Activated naive CD4-positive, alpha-beta T cell treated with anti-CD3 and anti-CD28 coated beads for 36 hours (primary cell): ENCODE measurements around the gene ANGPTL2. TPM values are rescaled to one million over a fixed set of nuclear protein-coding genes. Genes with fewer than 3 reads are reported as not detected.
"Not testable (repeated sequence)": the region's sequence is repeated elsewhere in the genome, so short reads cannot be mapped to it uniquely, and the experiment has no call there.

Experiments used
- CTCF ChIA-PET: fragments of 350-600 bp; sonication (Branson Sonifier 250); formaldehyde crosslinking; loops from one replicate; lab custom pipeline; 2021; ENCODE audit warnings: antibody characterized with exemption; lab: Charles Lee
- DNase-seq: peaks from one replicate; pipeline ENCODE4 v3.0.0-alpha.2; 2020
- H3K27ac Mint-ChIP-seq: one replicate; pipeline ENCODE4 v1.8.0; 2021; ENCODE audit warnings: mild to moderate bottlenecking, mixed read lengths
- H3K27me3 Mint-ChIP-seq: one replicate; pipeline ENCODE4 v1.8.0; 2021; ENCODE audit warnings: low read depth, mixed read lengths
- H3K36me3 Mint-ChIP-seq: one replicate; pipeline ENCODE4 v1.8.0; 2021; ENCODE audit warnings: low read depth, mixed read lengths
- H3K4me1 Mint-ChIP-seq: one replicate; pipeline ENCODE4 v1.8.0; 2021; ENCODE audit warnings: low read depth, mixed read lengths
- H3K4me3 Mint-ChIP-seq: one replicate; pipeline ENCODE4 v1.8.0; 2021; ENCODE audit warnings: mild to moderate bottlenecking, moderate library complexity, mixed read lengths
- H3K9me3 Mint-ChIP-seq: one replicate; pipeline ENCODE4 v1.8.0; 2021; ENCODE audit warnings: mixed read lengths
- intact Hi-C: fragments of 100-400 bp; cut with micrococcal nuclease; formaldehyde crosslinking; loops from one replicate; pipeline ENCODE4 v1.15.1; 2023
- total RNA-seq, 2 experiments: library from RNA; stranded (reverse); gene quantifications; one replicate each; pipeline ENCODE4 v1.2.3, GENCODE V29; 2021

Gene ANGPTL2, protein sequence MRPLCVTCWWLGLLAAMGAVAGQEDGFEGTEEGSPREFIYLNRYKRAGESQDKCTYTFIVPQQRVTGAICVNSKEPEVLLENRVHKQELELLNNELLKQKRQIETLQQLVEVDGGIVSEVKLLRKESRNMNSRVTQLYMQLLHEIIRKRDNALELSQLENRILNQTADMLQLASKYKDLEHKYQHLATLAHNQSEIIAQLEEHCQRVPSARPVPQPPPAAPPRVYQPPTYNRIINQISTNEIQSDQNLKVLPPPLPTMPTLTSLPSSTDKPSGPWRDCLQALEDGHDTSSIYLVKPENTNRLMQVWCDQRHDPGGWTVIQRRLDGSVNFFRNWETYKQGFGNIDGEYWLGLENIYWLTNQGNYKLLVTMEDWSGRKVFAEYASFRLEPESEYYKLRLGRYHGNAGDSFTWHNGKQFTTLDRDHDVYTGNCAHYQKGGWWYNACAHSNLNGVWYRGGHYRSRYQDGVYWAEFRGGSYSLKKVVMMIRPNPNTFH
- total RNA-seq, result not detected

DNA sequence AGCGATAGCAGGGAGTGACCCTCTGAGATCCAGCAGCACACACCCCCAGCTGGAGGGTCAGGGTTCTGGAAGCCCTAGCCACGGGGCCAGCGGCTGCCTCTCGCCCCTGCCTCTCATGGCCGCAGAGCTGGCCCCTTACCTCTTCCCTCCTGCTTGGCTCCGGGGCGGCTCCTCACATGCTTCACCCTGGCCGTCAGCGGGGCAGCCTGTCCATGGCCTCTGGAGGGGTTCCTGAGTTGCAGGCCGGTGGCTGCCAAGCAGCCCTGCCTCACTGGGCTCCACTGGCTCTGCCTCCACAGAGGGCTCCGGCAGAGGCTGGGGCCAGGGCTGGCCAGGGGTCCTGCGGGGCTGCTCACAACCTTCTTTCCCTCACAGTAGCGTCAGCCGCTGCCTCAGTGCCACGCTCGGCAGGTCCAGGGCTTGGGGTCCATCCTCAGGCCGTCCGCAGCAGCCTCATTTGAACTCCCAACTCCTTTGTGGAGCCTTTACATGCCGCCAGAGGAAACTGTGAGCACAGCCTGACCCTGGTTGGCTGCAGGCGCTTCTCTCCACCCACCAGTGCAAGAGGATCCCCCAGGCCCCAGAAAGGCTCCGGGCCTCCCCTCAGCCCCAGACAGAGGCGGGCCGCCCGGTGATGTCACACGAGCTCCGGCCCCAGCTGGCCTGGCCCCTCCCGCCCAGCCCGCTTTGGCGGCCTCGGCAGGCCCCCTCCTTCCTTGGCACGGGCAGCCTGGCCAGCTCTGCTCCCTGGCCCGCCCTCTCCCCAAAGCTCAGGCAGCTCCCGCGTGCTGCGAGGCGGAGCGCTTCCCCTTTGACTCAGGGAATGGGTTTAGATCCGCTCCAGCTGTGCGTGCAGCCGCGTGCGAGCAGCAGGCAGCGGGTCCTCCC is at the start of gene ANGPTL2:
Gene ANGPTL2, minus strand, starts transcription at position 460 of the 888 bp plus-strand sequence. CDS start 13,904 bp downstream, outside the sequence.
- Mint-ChIP-seq H3K36me3 (no peaks in the 10 kb centered on the region), H3K27ac (no peak within 1 kb of the TSS), H3K27me3 (peaks cover 31% of the 10 kb centered on the region), H3K9me3 (no peaks in the 10 kb centered on the region), H3K4me1 (peaks cover 7% of the 10 kb centered on the region), H3K4me3 (no peak within 1 kb of the TSS)
- CTCF ChIA-PET, result interaction anchor here (1.3 kb wide), 1 partner anchor 182 kb away, joined by 5 read pairs; no protein-coding TSS in a partner anchor
- intact Hi-C loops, result no loop called here
- DNase-seq, result peak; percentile 56

DNA sequence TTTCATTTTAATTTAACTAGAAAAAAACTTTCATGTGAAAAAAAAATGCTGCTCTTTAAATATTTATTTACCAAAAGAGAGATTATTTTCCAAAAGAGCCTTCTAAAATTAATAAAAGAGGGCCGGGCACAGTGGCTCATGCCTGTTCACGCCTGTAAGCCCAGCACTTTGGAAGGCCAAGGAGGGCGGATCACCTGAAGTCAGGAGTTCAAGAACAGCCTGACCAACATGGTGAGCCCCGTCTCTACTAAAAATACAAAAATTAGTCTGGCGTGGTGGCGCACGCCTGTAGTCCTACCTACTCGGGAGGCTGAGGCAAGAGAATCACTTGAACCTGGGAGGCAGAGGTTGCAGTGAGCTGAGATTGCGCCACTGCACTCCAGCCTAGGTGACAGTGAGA is 48.9 kb upstream of the ANGPTL2 start:
- H3K27me3 Mint-ChIP-seq, intact Hi-C loops, H3K4me1 Mint-ChIP-seq, H3K4me3 Mint-ChIP-seq, H3K9me3 Mint-ChIP-seq, H3K27ac Mint-ChIP-seq, DNase-seq, CTCF ChIA-PET, H3K36me3 Mint-ChIP-seq: not testable (repeated sequence)

DNA sequence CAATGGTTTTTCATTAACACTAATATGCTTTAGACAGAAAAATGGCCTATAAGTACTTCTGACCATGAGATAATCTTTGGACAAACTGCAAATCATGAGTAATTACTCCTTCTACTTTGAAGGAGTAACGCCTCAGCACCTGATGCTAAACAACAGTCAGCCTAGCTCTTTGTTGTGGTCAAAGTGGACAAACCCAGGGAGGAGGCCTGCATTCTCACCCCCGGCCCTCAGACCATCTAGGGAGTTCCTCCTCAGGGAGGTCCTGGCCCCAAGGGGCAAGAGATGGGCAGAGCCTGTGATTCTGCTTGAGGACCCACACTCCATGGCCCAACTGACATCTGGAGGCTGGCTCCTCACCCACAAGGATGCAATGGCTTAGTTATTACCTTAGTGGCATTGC is 48.2 kb upstream of the ANGPTL2 start:
- CTCF ChIA-PET, result interaction anchor here (1.3 kb wide), 1 partner anchor 28 kb away, joined by 4 read pairs; no protein-coding TSS in a partner anchor
- H3K27me3 Mint-ChIP-seq, result no peaks in the 10 kb centered on the region
- intact Hi-C loops, result no loop called here
- no peaks in the 10 kb centered on the region for H3K4me1 Mint-ChIP-seq
- H3K4me3 Mint-ChIP-seq, result no peak overlapping the region
- no peak overlapping the region for H3K27ac Mint-ChIP-seq
- DNase-seq, result no peak
- H3K9me3 Mint-ChIP-seq, result no peaks in the 10 kb centered on the region
- H3K36me3 Mint-ChIP-seq, result no peaks in the 10 kb centered on the region

DNA sequence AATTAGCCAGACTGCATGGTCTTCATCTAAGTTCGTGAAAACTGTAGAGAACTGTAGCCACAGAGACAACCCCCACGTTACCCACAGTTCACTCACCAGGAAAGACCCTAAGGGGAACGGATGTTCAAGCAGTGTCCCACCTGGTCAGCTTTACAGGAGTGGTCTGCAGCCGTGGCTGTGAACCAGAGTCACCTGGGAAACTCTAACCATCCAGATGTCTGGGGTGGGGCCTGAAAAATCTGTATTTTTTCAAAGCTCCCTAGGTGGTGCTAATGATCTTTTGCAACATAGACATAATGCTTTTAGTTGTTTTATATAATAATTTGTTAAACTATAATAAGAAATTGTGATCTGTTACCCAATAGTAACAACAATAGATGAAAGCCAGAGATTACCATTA is 47.7 kb upstream of the ANGPTL2 start:
- Mint-ChIP-seq H3K4me1 (no peaks in the 10 kb centered on the region), H3K9me3 (no peaks in the 10 kb centered on the region)

DNA sequence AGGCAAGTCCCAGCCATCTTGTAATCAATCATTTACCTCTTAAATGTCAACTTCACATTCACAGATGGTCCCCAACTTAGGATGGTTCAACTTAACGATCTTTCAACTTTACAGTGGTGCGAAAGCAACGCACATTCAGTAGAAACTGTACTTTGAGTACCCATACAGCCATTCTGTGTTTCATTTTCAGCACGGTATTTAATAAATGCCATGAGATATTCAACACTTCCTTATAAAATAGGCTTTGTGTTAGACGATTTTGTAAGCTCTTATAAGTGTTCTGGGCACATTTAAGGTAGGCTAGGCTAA is 47.1 kb upstream of the ANGPTL2 start:
- H3K4me1 Mint-ChIP-seq, result no peaks in the 10 kb centered on the region
- no peak overlapping the region for H3K4me3 Mint-ChIP-seq
- no peaks in the 10 kb centered on the region for H3K27me3 Mint-ChIP-seq
- H3K9me3 Mint-ChIP-seq, result no peaks in the 10 kb centered on the region
- intact Hi-C loops, result no loop called here
- DNase-seq, result no peak
- CTCF ChIA-PET, result no interaction called here
- H3K36me3 Mint-ChIP-seq, result no peaks in the 10 kb centered on the region
- H3K27ac Mint-ChIP-seq, result no peak overlapping the region

More for the DNA sequence above, 47.7 kb upstream of the ANGPTL2 start:
- no peak overlapping the region for H3K4me3 Mint-ChIP-seq
- no peak overlapping the region for H3K27ac Mint-ChIP-seq
- no peak for DNase-seq
- intact Hi-C loops, result no loop called here
- CTCF ChIA-PET, result interaction anchor here (1.3 kb wide), 1 partner anchor 28 kb away, joined by 4 read pairs; no protein-coding TSS in a partner anchor
- H3K27me3 Mint-ChIP-seq, result no peaks in the 10 kb centered on the region
- H3K36me3 Mint-ChIP-seq, result no peaks in the 10 kb centered on the region

DNA sequence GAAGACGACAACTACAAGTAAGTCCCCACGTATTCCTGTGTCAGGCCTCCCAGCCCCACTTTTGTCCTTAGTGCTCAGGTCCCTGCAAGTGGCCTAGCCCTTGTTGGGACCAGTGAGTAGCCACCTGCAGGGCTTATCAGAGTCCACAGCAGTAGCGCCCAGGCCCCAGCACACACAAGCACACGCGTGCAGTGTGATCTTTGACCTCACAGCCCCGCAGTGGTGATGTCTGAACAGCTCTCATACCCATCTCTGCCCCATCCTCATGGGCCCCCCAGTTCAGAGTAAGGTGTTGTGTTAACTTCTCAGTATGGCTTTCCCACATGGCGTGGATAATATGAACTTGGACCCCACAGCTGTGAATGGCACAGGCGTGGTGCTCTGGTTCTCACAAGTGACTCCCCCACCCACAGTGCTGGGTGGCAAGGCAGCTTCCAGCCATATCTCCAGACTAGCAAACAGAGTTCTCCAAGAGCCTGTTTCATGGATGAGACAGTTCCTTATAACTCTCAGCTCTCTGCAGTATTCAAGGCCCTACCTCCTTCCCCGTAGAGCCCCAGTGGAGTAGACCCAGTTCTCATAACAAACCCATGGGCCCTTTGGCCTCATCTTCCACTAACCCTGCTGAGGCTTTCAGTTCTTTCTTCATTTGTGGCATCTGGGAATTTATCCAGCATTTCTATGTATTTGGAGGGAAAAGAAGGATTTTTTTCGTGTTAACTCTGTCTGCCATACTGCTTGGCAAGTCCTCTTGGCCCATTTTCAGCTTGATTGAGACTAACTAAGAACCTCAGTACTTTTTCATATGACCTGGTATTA is 46.5 kb upstream of the ANGPTL2 start:
- Mint-ChIP-seq H3K27me3 (no peaks in the 10 kb centered on the region), H3K27ac (no peak overlapping the region), H3K4me1 (no peaks in the 10 kb centered on the region), H3K36me3 (no peaks in the 10 kb centered on the region), H3K4me3 (no peak overlapping the region), H3K9me3 (no peaks in the 10 kb centered on the region)
- intact Hi-C loops, result no loop called here
- no peak for DNase-seq
- CTCF ChIA-PET, result interaction anchor here (1.0 kb wide), 1 partner anchor 15 kb away, joined by 3 read pairs; no protein-coding TSS in a partner anchor

DNA sequence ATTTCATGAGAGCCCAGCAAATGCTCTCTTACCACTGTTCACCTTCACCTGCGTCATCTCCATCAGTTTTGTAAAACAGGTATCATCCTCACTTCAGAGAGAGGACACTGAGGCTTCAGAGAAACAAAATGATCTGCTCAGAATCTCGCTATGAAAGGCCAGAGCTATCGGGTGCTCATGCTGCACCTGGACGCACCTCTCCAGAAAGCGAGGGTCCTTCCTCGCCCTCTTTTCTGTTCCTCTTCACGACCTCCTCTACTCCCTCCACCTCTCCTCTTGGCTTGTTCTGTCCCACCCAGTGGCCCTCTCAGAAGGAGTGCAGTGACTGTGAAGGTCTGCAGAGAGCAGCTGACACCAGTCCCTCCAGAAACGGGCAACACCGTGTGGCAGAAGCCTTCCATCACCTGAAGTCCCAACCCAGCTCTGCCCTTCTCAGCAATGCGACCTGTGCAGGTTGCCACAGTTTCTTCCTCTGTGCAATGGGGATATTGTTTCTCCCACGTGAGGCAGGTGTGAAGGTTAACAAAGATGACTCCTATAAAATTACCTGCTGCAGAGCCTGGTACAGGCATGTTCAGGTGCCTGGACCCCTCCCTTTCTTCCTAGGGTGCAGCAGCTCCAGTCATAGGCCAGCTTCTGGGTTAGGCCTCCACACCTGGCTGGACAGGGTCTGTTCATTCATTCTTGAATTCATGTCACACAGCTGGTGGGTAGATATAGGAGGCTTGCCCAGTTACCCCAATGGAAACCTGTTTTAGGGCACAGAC is 45.3 kb upstream of the ANGPTL2 start:
- Mint-ChIP-seq H3K27ac (no peak overlapping the region), H3K36me3 (no peaks in the 10 kb centered on the region), H3K9me3 (no peaks in the 10 kb centered on the region), H3K27me3 (no peaks in the 10 kb centered on the region), H3K4me1 (peaks cover 6% of the 10 kb centered on the region), H3K4me3 (no peak overlapping the region)
- CTCF ChIA-PET, result interaction anchor here (1.0 kb wide), 1 partner anchor 13 kb away, joined by 3 read pairs; no protein-coding TSS in a partner anchor
- intact Hi-C loops, result no loop called here
- DNase-seq, result no peak

DNA sequence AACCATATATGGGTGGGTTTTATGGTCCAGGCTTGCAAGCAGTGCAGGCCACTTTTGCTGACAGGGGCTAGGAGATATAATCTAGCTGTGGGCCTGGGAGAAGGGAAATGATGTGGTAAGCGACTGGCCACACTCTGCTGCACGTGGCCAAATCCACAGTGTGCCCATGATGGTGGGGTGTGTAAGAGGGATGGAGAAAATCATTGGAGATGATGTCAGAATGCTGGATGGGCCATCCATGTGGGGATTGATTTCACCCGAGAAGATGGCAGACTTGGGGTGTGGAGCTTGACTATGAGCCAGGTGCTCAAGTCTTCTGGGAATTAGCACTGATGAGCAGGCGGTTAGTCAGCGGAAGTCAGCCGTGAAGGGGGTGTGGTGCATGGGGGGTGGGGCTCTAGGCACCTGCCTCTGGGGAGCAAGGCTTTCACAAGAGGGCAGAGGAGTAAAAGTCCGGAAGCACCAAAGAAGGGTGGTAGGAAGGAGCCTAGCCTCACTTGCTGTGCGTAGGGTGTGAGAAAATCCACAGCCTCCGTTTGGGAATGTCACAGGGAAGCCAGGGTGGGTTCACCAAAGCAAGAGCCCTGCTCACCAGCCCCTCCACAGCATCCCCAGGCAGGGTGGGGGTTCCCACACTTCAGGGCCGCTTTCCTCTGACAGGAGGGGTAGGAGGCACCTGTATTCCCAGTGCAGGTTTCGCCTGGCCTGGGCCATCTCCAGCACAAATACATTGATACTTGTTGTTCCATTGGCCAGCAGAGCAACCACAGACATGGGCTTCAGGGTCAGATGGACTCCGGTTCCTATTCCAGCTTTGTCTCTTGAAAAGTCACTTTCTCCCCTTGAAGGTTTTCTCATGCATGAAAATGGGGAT is 44.5 kb upstream of the ANGPTL2 start:
- CTCF ChIA-PET, result interaction anchor here (0.7 kb wide), 1 partner anchor 226 kb away, joined by 3 read pairs; no protein-coding TSS in a partner anchor
- intact Hi-C loops, result no loop called here
- Mint-ChIP-seq H3K4me3 (no peak overlapping the region), H3K27ac (no peak overlapping the region), H3K27me3 (no peaks in the 10 kb centered on the region), H3K36me3 (no peaks in the 10 kb centered on the region), H3K4me1 (peaks cover 12% of the 10 kb centered on the region), H3K9me3 (no peaks in the 10 kb centered on the region)
- peak; percentile 20 for DNase-seq

GRCh38 chr9:127166111-127166510 is 43.7 kb upstream of the ANGPTL2 start:
- no peaks in the 10 kb centered on the region for H3K36me3 Mint-ChIP-seq
- CTCF ChIA-PET, result interaction anchor here (0.7 kb wide), 1 partner anchor 225 kb away, joined by 3 read pairs; no protein-coding TSS in a partner anchor
- H3K27ac Mint-ChIP-seq, result no peak overlapping the region
- intact Hi-C loops, result no loop called here
- no peaks in the 10 kb centered on the region for H3K9me3 Mint-ChIP-seq
- peaks cover 12% of the 10 kb centered on the region for H3K4me1 Mint-ChIP-seq
- H3K27me3 Mint-ChIP-seq, result no peaks in the 10 kb centered on the region
- H3K4me3 Mint-ChIP-seq, result no peak overlapping the region
- no peak for DNase-seq

- DNase-seq, result no peak
- no peaks in the 10 kb centered on the region for H3K9me3 Mint-ChIP-seq
- H3K4me1 Mint-ChIP-seq, result peaks cover 12% of the 10 kb centered on the region
- no peaks in the 10 kb centered on the region for H3K27me3 Mint-ChIP-seq
- CTCF ChIA-PET, result interaction anchor here (0.7 kb wide), 1 partner anchor 10 kb away, joined by 3 read pairs; no protein-coding TSS in a partner anchor
- H3K27ac Mint-ChIP-seq, result no peak overlapping the region
- intact Hi-C loops, result no loop called here
- no peak overlapping the region for H3K4me3 Mint-ChIP-seq
- H3K36me3 Mint-ChIP-seq, result no peaks in the 10 kb centered on the region
Observed at GRCh38 chr9:127165116-127165515, 42.7 kb upstream of the ANGPTL2 start.
